HCT116 (cell line): ENCODE measurements around the gene NAV3. TPM values are rescaled to one million over a fixed set of nuclear protein-coding genes. Genes with fewer than 3 reads are reported as not detected.

Experiments used
- ATAC-seq: fragments of 200-7000 bp; cut with Tn5 transposase; 2 replicates; pipeline ENCODE4 v1.9.1; 2020; ENCODE audit warnings: mild to moderate bottlenecking, moderate library complexity
- BruUV-seq: library from RNA; stranded (reverse); fragments of 400-500 nt; replicated peaks from 2 replicates; lab custom pipeline; 2021; lab: Mats Ljungman, UMichigan
- CTCF ChIA-PET: fragments of 300-600 bp; sonication (Branson Sonifier 250); formaldehyde crosslinking; loops from one replicate; lab custom pipeline; 2021; ENCODE audit warnings: antibody characterized with exemption; lab: Charles Lee
- POLR2A ChIA-PET: fragments of 300-600, 350-600 bp; sonication (Branson Sonifier 250); formaldehyde crosslinking; loops from one replicate; lab custom pipeline; 2021; ENCODE audit warnings: antibody characterized with exemption; lab: Charles Lee
- RAD21 ChIA-PET, 2 experiments: fragments of 300-600 bp; sonication (Branson Sonifier 250); formaldehyde crosslinking; loops; one replicate each; lab custom pipeline; 2023; ENCODE audit warnings: low total read pairs in 2 of 2; ENCODE audit not compliant: uncharacterized antibody in 2 of 2, unreplicated experiment in 2 of 2, low non-redundant PET in 1 of 2; lab: Charles Lee
- DNase-seq: peaks from one replicate; pipeline ENCODE4 v3.0.0-alpha.2; 2010; ENCODE audit warnings: low read depth, low spot score
- H2AFZ ChIP-seq: fragments of 200-600 bp; shearing (Covaris generic), sonication (generic); 2 replicates; pipeline ENCODE4 v1.6.1; 2017; ENCODE audit warnings: low read depth, mixed run types, mixed read lengths, antibody characterized with exemption, low read length; ENCODE audit not compliant: poor library complexity, severe bottlenecking
- H3K27ac ChIP-seq: 2 replicates; pipeline ENCODE4 v1.5.1; 2012; ENCODE audit warnings: low read depth, low read length
- H3K27me3 ChIP-seq: fragments of 200-600 bp; sonication (generic); 2 replicates; pipeline ENCODE4 v1.6.1; 2016; ENCODE audit warnings: mixed run types, low read length, mixed read lengths; ENCODE audit not compliant: insufficient read depth
- H3K36me3 ChIP-seq, 2 experiments: fragments of 200-500 bp in 1 of 2; fragments of 200-600 bp in 1 of 2; sonication (Bioruptor generic) in 1 of 2; sonication (generic) in 1 of 2; 2 replicates each; pipeline versions ENCODE4 v1.5.1 to v1.6.1; 2014 to 2016; ENCODE audit warnings: low read length in 2 of 2, inconsistent platforms in 1 of 2, mixed read lengths in 1 of 2, mixed run types in 1 of 2; ENCODE audit not compliant: insufficient read depth in 2 of 2, control insufficient read depth in 1 of 2
- H3K4me1 ChIP-seq, 2 experiments: fragments of 200-600 bp in 1 of 2; sonication (generic) in 1 of 2; 2 replicates each; pipeline versions ENCODE4 v1.5.1 to v1.6.1; 2012 to 2017; ENCODE audit warnings: low read length in 2 of 2, inconsistent platforms in 1 of 2, mild to moderate bottlenecking in 1 of 2, mixed read lengths in 1 of 2, mixed run types in 1 of 2, moderate library complexity in 1 of 2; ENCODE audit not compliant: insufficient read depth in 2 of 2, control insufficient read depth in 1 of 2
- H3K4me2 ChIP-seq: fragments of 200-600 bp; sonication (generic); 2 replicates; pipeline ENCODE4 v1.6.1; 2017; ENCODE audit warnings: mixed run types, low read length, mixed read lengths
- H3K4me3 ChIP-seq, 2 experiments: fragments of 200-600 bp in 1 of 2; sonication (generic) in 1 of 2; replicated peaks in 1 of 2; 2 replicates each; pipeline ENCODE4 v1.5.1; 2011 to 2016; ENCODE audit warnings: low read length in 2 of 2, control low read depth in 1 of 2, low read depth in 1 of 2, mild to moderate bottlenecking in 1 of 2, mixed read lengths in 1 of 2, mixed run types in 1 of 2
- H3K79me2 ChIP-seq: fragments of 200-600 bp; sonication (generic); 2 replicates; pipeline ENCODE4 v1.6.1; 2017; ENCODE audit warnings: mild to moderate bottlenecking, mixed run types, low read length, moderate library complexity, mixed read lengths; ENCODE audit not compliant: insufficient read depth
- H3K9ac ChIP-seq: fragments of 200-600 bp; sonication (generic); 2 replicates; pipeline ENCODE4 v1.6.1; 2016; ENCODE audit warnings: low read length, mixed read lengths
- H3K9me2 ChIP-seq: fragments of 200-600 bp; sonication (generic), shearing (Covaris generic); 2 replicates; pipeline ENCODE4 v1.6.1; 2017; ENCODE audit warnings: mixed run types, mild to moderate bottlenecking, moderate library complexity; ENCODE audit not compliant: insufficient read depth
- H3K9me3 ChIP-seq, 2 experiments: fragments of 200-500 bp in 1 of 2; fragments of 200-600 bp in 1 of 2; sonication (Bioruptor generic) in 1 of 2; sonication (generic) in 1 of 2; 2 replicates each; pipeline ENCODE4 v1.6.1; 2014 to 2017; ENCODE audit warnings: low read length in 2 of 2, mixed read lengths in 2 of 2, inconsistent platforms in 1 of 2, low read depth in 1 of 2, mild to moderate bottlenecking in 1 of 2, mixed run types in 1 of 2, moderate library complexity in 1 of 2; ENCODE audit not compliant: control insufficient read depth in 1 of 2, insufficient read depth in 1 of 2
- H4K20me1 ChIP-seq: fragments of 200-600 bp; sonication (generic), shearing (Covaris generic); 2 replicates; pipeline ENCODE4 v1.6.1; 2017; ENCODE audit warnings: mixed run types, mild to moderate bottlenecking, moderate library complexity; ENCODE audit not compliant: insufficient read depth
- CEBPB ChIP-seq: IDR thresholded peaks from 2 replicates; pipeline ENCODE4 v1.6.1; 2012; ENCODE audit warnings: low read depth
- CTCF ChIP-seq, 3 experiments: fragments of 200-600 bp in 1 of 3; sonication (generic) in 1 of 3; IDR thresholded peaks in 2 of 3; conservative IDR thresholded peaks in 1 of 3; 2 replicates each; pipeline ENCODE4 v1.5.1; 2012 to 2017; ENCODE audit warnings: low read depth in 2 of 3, low read length in 2 of 3, antibody characterized with exemption in 1 of 3, borderline replicate concordance in 1 of 3, control low read depth in 1 of 3, mild to moderate bottlenecking in 1 of 3, mixed read lengths in 1 of 3, mixed run types in 1 of 3, moderate library complexity in 1 of 3; ENCODE audit not compliant: insufficient read depth in 1 of 3
- JUND ChIP-seq: IDR thresholded peaks from 2 replicates; pipeline ENCODE4 v1.6.1; 2012
- POLR2A ChIP-seq: IDR thresholded peaks from 2 replicates; pipeline ENCODE4 v1.7.0; 2011; ENCODE audit warnings: borderline replicate concordance; ENCODE audit not compliant: insufficient read depth, insufficient read length; ENCODE audit errors: extremely low read depth
- REST ChIP-seq: IDR thresholded peaks from 2 replicates; pipeline ENCODE4 v1.6.1; 2012; ENCODE audit warnings: low read depth
- SIN3A ChIP-seq: IDR thresholded peaks from 2 replicates; pipeline ENCODE4 v1.6.1; 2012; ENCODE audit warnings: low read depth
- SRF ChIP-seq: IDR thresholded peaks from 2 replicates; pipeline ENCODE4 v1.6.1; 2012; ENCODE audit warnings: low read depth
- ZBTB33 ChIP-seq: IDR thresholded peaks from 2 replicates; pipeline ENCODE4 v1.6.1; 2011; ENCODE audit warnings: mild to moderate bottlenecking, low read length, moderate library complexity; ENCODE audit not compliant: insufficient replicate concordance; ENCODE audit errors: extremely low read depth
- ZNF274 ChIP-seq: fragments of 200-500 bp; sonication (Bioruptor generic); IDR thresholded peaks from 2 replicates; pipeline ENCODE4 v1.6.1; 2014; ENCODE audit warnings: mild to moderate bottlenecking, low read depth, low read length, inconsistent platforms
- intact Hi-C: fragments of 100-400 bp; cut with micrococcal nuclease; formaldehyde crosslinking; loops from 2 replicates; pipeline ENCODE4 v1.10.0; 2022
- total RNA-seq: library from RNA; stranded (reverse); gene quantifications from one replicate; pipeline ENCODE4 v1.2.1, GENCODE V29; 2021; ENCODE audit not compliant: unreplicated experiment

Gene NAV3
- total RNA-seq, 1 experiment from 2014 or later, result 7.8 TPM

- TF ChIP-seq CTCF (IDR thresholded peaks at IDR 0.05 in 2 of 3, conservative IDR thresholded peaks at IDR 0.05 in 1 of 3; ENCODE audit: borderline replicate concordance in 1 of 3, insufficient read depth in 1 of 3, low read depth in 2 of 3, low read length in 2 of 3), result no peak
- TF ChIP-seq, all 23 proteins: peak for 0
Measured at GRCh38 chr12:77821699-77822203, 8.9 kb upstream of the NAV3 start (continued).

- H3K9ac ChIP-seq, result no peak overlapping the region
- intact Hi-C loops, result no loop called here
- no peak overlapping the region for H3K4me3 ChIP-seq
- no peaks in the 10 kb centered on the region for H3K9me2 ChIP-seq
- no peaks in the 10 kb centered on the region for H3K36me3 ChIP-seq
- H3K79me2 ChIP-seq, result no peaks in the 10 kb centered on the region
- no peak for ATAC-seq
- H2AFZ ChIP-seq, result no peak overlapping the region
- H3K9me3 ChIP-seq, result no peaks in the 10 kb centered on the region
- RAD21 ChIA-PET, result no interaction called here
- TF ChIP-seq JUND, result no peak
- TF ChIP-seq CEBPB, result no peak
- TF ChIP-seq CTCF (IDR thresholded peaks at IDR 0.05 in 2 of 3, conservative IDR thresholded peaks at IDR 0.05 in 1 of 3; ENCODE audit: borderline replicate concordance in 1 of 3, insufficient read depth in 1 of 3, low read depth in 2 of 3, low read length in 2 of 3), result no peak
- no peak for TF ChIP-seq SRF
- no peak for TF ChIP-seq ZBTB33
- TF ChIP-seq ZNF274, result no peak
- no peak for TF ChIP-seq REST
- TF ChIP-seq POLR2A, result no peak
- no peak for TF ChIP-seq SIN3A
- CTCF ChIA-PET, result no interaction called here
- POLR2A ChIA-PET, result no interaction called here
- no peak for DNase-seq
- no TSS peak for BruUV-seq
- H3K4me2 ChIP-seq, result no peak overlapping the region
- no peaks in the 10 kb centered on the region for H4K20me1 ChIP-seq
- H3K27ac ChIP-seq, result no peak overlapping the region
- H3K27me3 ChIP-seq, result no peaks in the 10 kb centered on the region
- H3K4me1 ChIP-seq, result no peaks in the 10 kb centered on the region
Measured at GRCh38 chr12:77833329-77833728, 2.6 kb downstream of the NAV3 start.
